ENCODE results near the gene PSPC1. TPM values are rescaled to one million over a fixed set of nuclear protein-coding genes. Genes with fewer than 3 reads are reported as not detected.
"Not testable (repeated sequence)": the region's sequence is repeated elsewhere in the genome, so short reads cannot be mapped to it uniquely, and the experiment has no call there.

The PSPC1 gene
- total RNA-seq, 1 donor from 2014 or later: 111 TPM

DNA sequence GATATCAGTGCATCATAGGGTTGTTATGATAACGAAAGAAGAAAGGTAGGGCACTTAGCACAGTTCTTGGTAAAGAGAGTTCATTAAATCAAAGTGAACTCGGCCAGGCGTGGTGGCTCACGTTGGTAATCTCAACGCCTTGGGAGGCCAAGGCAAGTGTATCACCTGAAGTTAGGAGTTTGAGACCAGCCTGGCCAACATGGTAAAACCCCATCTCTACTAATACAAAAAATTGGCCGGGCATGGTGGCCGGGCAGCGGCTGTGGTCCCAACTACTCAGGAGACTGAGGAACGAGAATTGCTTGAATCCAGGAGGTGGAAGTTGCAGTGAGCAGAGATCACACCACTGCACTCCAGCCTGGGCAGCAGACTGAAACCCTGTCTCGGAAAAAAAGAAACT lies 19.1 kb downstream of the PSPC1 start:
- DNase-seq: no peak

DNA sequence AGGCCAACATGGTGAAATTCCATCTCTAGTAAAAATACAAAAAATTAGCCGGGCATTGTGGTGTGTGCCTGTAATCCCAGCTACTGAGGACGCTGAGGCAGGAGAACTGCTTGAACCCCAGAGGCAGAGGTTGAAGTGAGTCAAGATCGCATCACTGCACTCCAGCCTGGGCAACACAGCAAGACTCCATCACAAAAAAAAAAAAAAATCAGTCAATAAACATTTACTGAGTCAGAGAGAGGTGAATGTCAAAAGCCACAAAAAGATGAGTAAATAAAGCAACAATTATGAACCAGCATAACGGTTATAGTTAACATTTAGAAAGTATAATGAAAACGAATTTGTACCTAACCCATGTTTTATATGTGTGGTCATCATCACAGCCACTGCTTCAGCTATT lies 23.1 kb downstream of the PSPC1 start:
- no peak for DNase-seq

DNA sequence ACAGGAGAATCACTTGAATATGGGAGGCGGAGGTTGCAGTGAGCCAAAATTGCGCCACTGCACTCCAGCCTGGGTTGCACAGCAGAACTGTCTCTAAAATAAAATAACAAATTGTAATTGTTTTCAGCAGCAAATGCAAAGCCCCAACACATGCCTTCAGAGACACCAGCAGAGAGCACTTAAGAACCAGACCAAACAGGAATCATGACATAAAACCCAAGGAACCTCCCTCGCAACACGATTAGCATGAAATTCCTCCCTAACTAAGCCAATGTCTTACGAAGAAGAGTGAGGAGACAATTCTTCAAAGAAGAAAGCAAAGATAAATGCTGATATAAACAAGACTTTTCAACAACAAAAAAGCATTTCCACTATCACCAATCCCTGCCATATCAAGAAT lies 40.1 kb downstream of the PSPC1 start:
- no peak for DNase-seq

DNA sequence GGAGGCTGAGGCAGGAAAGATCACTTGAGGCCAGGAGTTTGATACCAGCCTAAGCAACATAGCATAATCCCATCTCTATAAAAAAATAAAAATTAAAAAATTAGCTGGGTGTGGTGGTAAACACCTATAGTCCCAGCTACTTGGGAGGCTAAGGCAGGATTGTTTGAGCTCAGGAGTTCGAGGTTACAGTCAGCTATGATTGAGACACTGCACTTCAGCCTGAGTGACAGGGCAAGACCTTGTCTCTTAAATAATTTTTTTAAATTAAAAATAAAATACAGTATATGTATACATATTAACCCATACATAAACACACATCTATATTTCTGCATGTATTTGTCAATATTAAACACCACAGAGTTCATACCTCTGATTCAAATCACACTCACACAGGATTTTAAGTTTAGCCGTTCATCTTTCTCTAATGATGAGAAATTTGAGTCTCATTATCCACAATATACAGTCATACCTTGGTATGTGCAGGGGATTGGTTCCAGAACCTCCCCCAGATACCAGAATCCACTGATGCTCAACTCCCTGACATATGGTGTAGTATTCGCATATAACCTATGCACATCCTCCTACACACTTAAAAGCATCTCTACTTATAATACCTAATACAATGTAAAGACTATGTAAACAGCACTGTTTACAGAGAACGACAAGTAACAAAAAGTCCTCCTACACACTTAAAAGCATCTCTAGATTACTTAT lies 44.7 kb downstream of the PSPC1 start:
- DNase-seq: no peak

GRCh38 chr13:19726611-19727010 lies 56.1 kb downstream of the PSPC1 start:
- no peak for DNase-seq

DNA sequence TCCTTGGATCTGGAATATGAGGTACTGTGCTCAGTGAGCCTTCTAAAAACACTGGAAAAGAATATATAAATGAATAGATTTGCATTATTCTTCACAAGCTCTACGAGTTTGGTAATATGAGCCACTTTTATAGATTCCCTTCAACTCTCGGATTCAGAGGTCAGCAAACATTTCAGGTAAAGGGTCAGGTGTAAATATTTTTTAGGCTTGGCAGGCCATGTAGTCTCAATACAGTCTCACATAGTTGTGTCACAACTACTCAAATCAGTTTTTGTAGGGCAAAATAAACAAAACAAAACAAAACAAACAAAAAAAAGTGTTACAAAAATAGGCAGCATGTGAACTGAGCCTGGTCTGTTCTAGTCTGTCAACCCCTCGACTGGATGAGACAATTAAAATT lies 57.4 kb downstream of the PSPC1 start:
- DNase-seq: no peak

DNA sequence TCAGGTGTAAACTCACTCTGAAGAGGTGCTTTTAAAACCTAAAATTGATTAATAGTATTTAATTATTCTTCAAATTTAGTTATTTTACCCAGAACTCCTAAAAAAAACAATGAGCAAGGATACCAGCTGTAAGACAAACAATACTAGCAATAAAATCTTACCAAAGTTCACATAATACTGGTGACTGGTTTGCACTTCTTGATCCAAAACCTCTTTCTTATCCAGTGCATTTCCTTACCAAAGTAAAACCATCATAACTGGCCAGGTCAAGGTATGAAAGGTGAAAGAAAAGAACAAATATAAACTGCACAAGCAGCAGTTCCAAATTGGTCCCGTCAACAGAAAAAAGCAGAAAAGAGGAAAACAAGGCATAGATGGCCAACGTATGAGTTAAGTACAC lies 62.7 kb downstream of the PSPC1 start:
- no peak for DNase-seq

GRCh38 chr13:19713186-19713965 lies 69.4 kb downstream of the PSPC1 start:
- no peak for DNase-seq

GRCh38 chr13:19709782-19710181 lies 73.0 kb downstream of the PSPC1 start:
- DNase-seq: not testable (repeated sequence)

GRCh38 chr13:19709039-19709438 lies 73.7 kb downstream of the PSPC1 start:
- DNase-seq: not testable (repeated sequence)

GRCh38 chr13:19704256-19704655 lies 78.5 kb downstream of the PSPC1 start:
- not testable (repeated sequence) for DNase-seq

DNA sequence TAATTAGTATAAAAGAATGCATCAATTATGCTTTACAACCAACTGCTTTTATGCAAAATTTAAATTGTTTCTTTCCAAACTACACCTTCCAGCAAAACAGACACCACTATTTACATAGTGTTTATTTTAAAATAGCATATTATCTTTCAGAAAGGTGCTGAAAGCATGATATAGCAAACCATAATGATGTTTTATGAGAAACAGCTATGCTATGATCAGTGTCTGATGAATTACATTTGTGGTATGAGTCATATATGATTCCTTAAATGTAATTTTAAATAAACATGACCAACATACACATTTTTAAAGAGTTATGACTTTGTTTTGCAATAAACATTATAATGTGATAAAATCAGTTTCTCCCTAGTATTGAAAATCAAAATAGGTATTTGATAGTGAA lies 81.1 kb downstream of the PSPC1 start:
- DNase-seq: not testable (repeated sequence)

- not testable (repeated sequence) for DNase-seq
These were observed 81.8 kb downstream of the PSPC1 start for GRCh38 chr13:19700963-19701362.

GRCh38 chr13:19695829-19696228 lies 86.9 kb downstream of the PSPC1 start:
- no peak for DNase-seq

DNA sequence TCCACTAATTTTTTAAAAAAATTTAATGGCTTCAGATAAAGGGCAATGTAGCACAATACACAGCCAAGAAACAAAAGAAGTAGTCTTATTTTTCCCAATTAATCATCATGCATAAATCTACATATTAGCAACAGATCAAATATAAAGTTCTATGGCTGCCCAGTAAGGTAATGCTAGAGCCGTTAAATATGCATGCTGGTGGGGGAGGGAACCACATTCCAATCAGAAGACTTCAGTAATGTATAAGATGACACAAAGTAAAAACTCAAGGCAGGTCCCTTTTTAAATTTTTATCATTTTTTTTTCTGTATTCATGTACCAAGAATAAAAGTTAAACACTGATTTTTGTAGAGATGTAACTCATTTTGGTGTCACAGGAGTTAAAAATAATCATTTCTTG lies 87.3 kb downstream of the PSPC1 start:
- no peak for DNase-seq

DNA sequence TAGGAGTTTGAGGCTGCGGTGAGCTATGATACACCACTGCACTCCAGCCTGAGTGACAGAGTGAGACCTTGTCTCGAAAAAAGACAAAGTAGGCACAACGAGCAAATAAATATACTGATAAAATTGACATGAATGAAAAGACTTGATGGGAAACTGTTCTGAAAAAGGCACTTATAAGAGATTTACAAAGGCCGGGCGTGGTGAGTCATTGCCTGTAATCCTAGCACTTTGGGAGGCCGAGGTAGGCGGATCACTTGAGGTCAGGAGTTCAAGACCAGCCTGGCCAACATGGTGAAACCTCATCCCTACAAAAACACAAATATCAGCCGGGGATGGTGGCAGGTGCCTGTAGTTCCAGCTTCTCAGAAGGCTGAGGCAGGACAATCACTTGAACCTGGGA lies 91.3 kb downstream of the PSPC1 start:
- DNase-seq: not testable (repeated sequence)

- DNase-seq: no peak
These were observed 97.3 kb downstream of the PSPC1 start for GRCh38 chr13:19685437-19685836.

GRCh38 chr13:19685034-19685433 lies 97.7 kb downstream of the PSPC1 start:
- DNase-seq: no peak

- DNase-seq: no peak
These were observed 101.2 kb downstream of the PSPC1 start for GRCh38 chr13:19681517-19681916.

- no peak for DNase-seq
These were observed 102.0 kb downstream of the PSPC1 start for GRCh38 chr13:19680751-19681150.

GRCh38 chr13:19676168-19676567 lies 106.6 kb downstream of the PSPC1 start:
- no peak for DNase-seq

GRCh38 chr13:19674898-19675297 lies 107.8 kb downstream of the PSPC1 start:
- DNase-seq: no peak

GRCh38 chr13:19673473-19674430 lies 109.0 kb downstream of the PSPC1 start:
- DNase-seq: no peak
